Right lobe of liver (tissue), 4 donors: ENCODE measurements around the gene JAG1.
A peak's percentile ranks its signal among the peaks of the same experiment; 100 is the strongest.

Experiments
- POLR2A ChIP-seq: fragments of 450-650 bp; IDR thresholded peaks from one replicate; pipeline ENCODE4 v1.6.1; 2017; ENCODE audit warnings: antibody characterized with exemption, mild to moderate bottlenecking
- TF ChIP-seq, protein P1 (sequence below), 4 donors: fragments of 200-600 bp in 3 of 4; fragments of 450-650 bp in 1 of 4; IDR thresholded peaks; one replicate each; pipeline versions ENCODE4 v1.5.1 to v1.8.0; 2016 to 2022; ENCODE audit warnings: antibody characterized with exemption in 4 of 4, mild to moderate bottlenecking in 2 of 4
- donor health status: DM: no; HTN: no; CAD: no.
- donor health status: DM: no; HTN: no; CAD: no.
- donor health status: DM: no; HTN: yes; CAD: no.

DNA sequence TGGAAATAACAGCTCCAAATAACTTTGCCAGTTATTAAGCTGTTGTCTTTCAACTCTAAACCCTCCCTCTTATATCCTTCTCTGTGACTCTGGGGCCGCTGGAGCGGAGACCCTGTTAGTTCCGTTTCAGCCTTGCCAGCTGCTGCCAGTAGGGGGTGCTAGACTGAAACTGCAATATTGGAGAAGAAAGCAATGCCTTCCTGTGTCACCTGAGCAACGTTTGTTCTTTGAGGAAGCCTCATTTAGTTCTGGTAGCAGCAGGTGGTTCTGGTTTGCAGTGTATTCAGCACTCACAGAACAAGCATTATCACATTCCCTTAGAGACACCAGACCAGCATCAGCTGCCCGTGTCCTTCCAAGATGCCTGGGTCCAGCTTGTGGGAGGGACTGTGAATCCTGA, 22.9 kb upstream of the JAG1 start:
- TF ChIP-seq, protein P1, sequence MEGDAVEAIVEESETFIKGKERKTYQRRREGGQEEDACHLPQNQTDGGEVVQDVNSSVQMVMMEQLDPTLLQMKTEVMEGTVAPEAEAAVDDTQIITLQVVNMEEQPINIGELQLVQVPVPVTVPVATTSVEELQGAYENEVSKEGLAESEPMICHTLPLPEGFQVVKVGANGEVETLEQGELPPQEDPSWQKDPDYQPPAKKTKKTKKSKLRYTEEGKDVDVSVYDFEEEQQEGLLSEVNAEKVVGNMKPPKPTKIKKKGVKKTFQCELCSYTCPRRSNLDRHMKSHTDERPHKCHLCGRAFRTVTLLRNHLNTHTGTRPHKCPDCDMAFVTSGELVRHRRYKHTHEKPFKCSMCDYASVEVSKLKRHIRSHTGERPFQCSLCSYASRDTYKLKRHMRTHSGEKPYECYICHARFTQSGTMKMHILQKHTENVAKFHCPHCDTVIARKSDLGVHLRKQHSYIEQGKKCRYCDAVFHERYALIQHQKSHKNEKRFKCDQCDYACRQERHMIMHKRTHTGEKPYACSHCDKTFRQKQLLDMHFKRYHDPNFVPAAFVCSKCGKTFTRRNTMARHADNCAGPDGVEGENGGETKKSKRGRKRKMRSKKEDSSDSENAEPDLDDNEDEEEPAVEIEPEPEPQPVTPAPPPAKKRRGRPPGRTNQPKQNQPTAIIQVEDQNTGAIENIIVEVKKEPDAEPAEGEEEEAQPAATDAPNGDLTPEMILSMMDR (IDR thresholded peaks at IDR 0.05) = peak; percentile 42 to 84 (median 62)
- TF ChIP-seq POLR2A = no peak
